ENCODE data around the gene RORC.

DNA sequence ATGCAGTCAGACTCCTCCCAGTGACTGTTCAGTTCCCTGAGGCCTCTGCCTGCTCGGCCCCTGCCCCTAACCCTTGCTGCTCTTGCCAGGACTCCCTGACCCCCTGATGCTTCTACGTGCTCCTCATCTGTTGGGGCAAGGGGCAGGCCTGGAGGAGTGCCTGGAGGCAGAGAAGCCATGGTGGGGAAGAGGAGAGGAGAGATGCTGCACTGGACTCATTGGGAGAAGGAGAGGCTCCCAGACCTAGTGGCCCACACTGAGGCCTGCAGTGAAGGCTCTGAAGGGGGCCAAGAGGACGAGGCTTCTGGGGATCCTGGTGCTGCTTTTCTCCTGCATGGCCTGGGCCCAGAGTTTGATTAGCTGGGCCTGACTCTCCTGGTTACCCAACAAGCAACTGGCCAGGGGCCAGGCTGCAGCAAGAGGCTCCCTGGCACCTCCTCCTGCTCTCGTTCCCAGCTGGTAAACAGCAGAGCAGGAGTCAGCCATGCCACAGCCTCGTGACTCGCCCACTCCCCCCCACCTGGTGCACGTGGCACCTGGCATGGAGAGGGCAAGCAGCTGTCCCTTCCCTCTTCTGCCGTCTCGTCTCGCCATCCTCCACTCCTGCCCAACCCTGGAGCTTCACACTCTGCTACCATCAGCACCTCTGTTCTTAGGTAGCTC is 847 bp upstream of the RORC start:
- TF ChIP-seq EP300 (IDR thresholded peaks at IDR 0.05): no peak
- no peak for TF ChIP-seq POLR2A (IDR thresholded peaks at IDR 0.05)
- TF ChIP-seq, protein P1, sequence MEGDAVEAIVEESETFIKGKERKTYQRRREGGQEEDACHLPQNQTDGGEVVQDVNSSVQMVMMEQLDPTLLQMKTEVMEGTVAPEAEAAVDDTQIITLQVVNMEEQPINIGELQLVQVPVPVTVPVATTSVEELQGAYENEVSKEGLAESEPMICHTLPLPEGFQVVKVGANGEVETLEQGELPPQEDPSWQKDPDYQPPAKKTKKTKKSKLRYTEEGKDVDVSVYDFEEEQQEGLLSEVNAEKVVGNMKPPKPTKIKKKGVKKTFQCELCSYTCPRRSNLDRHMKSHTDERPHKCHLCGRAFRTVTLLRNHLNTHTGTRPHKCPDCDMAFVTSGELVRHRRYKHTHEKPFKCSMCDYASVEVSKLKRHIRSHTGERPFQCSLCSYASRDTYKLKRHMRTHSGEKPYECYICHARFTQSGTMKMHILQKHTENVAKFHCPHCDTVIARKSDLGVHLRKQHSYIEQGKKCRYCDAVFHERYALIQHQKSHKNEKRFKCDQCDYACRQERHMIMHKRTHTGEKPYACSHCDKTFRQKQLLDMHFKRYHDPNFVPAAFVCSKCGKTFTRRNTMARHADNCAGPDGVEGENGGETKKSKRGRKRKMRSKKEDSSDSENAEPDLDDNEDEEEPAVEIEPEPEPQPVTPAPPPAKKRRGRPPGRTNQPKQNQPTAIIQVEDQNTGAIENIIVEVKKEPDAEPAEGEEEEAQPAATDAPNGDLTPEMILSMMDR (IDR thresholded peaks at IDR 0.05): no peak
- no peak for TF ChIP-seq POLR2AphosphoS5 (IDR thresholded peaks at IDR 0.05)

Data from sigmoid colon (tissue), 4 donors.